K562 (cell line): Measurements from ENCODE around the gene SHISAL2A.

ENCODE experiments used
- BCOR ChIP-seq: fragments of 450-650 bp; IDR thresholded peaks from 2 replicates; pipeline ENCODE4 v1.6.1; 2016
- BDP1 ChIP-seq: IDR thresholded peaks from 3 replicates; pipeline ENCODE4 v1.6.1; 2011; ENCODE audit not compliant: insufficient read length, insufficient read depth
- CBX1 ChIP-seq: sonication (generic); IDR thresholded peaks from 2 replicates; pipeline ENCODE4 v1.6.1; 2016; ENCODE audit warnings: antibody characterized with exemption, low read depth, mild to moderate bottlenecking
- FOSL1 ChIP-seq: fragments of 200-800 bp; sonication (Bioruptor generic); conservative IDR thresholded peaks from 2 replicates; pipeline ENCODE4 v1.6.1; 2016; ENCODE audit warnings: missing genetic modification characterization, missing compliant biosample characterization
- KDM4B ChIP-seq, 2 experiments: fragments of 450-650 bp in 1 of 2; sonication (generic) in 1 of 2; IDR thresholded peaks; 2 replicates each; pipeline ENCODE4 v1.6.1; 2016 to 2017; ENCODE audit warnings: borderline replicate concordance in 2 of 2, antibody characterized with exemption in 1 of 2, low read depth in 1 of 2, mild to moderate bottlenecking in 1 of 2
- MXI1 ChIP-seq: IDR thresholded peaks from 2 replicates; pipeline ENCODE4 v1.6.1; 2011; ENCODE audit warnings: low read depth, mild to moderate bottlenecking, improper control_type of control experiment, low read length
- NR3C1 ChIP-seq: sonication (generic); formaldehyde crosslinking; IDR thresholded peaks from 2 replicates; pipeline ENCODE4 v1.8.1; 2022; ENCODE audit warnings: missing genetic modification reagents
- TAF1 ChIP-seq: IDR thresholded peaks from 2 replicates; pipeline ENCODE4 v1.6.1; 2011; ENCODE audit warnings: mild to moderate bottlenecking, low read length, moderate library complexity; ENCODE audit not compliant: insufficient read depth, control insufficient read depth, severe bottlenecking; ENCODE audit errors: extremely low read depth
- TRIM24 ChIP-seq, 2 experiments: fragments of 450-650 bp; IDR thresholded peaks; 2 replicates each; pipeline ENCODE4 v1.6.1; 2016
- ZNF384 ChIP-seq: IDR thresholded peaks from 2 replicates; pipeline ENCODE4 v1.6.1; 2012; ENCODE audit warnings: low read depth, low read length, improper control_type of control experiment
- TF ChIP-seq, protein P1 (sequence below): IDR thresholded peaks from 2 replicates; pipeline ENCODE4 v1.6.1; 2011; ENCODE audit not compliant: insufficient read length; ENCODE audit errors: extremely low read depth

DNA sequence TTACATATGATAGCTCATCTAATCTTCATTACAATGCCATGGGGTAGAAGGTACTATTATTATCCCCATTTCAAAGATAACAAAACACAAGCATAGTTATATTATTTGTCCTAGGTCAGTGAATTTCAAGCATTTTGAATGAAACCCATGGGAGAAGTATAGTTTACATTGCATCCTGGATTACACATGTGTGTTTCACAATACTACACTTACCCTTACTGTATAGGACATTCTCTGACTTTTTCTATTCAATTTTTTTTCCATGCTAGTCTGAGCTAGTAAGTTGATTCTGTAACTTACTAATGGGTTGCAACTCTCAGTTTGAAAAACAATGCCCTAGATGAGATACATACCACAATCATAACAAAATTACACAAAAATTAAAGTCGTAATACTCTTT is 39.5 kb upstream of the SHISAL2A start:
- no peak for TF ChIP-seq ZNF384
- TF ChIP-seq, protein P1, sequence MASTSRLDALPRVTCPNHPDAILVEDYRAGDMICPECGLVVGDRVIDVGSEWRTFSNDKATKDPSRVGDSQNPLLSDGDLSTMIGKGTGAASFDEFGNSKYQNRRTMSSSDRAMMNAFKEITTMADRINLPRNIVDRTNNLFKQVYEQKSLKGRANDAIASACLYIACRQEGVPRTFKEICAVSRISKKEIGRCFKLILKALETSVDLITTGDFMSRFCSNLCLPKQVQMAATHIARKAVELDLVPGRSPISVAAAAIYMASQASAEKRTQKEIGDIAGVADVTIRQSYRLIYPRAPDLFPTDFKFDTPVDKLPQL, result no peak
- TF ChIP-seq FOSL1 (tag), result no peak
- TF ChIP-seq BCOR, result no peak
- TF ChIP-seq TRIM24 (IDR thresholded peaks at IDR 0.05), result no peak
- no peak for TF ChIP-seq CBX1
- no peak for TF ChIP-seq NR3C1 (CRISPR knock-in tag)
- no peak for TF ChIP-seq TAF1
- no peak for TF ChIP-seq KDM4B (IDR thresholded peaks at IDR 0.05; ENCODE audit: borderline replicate concordance in 2 of 2, low read depth in 1 of 2)
- no peak for TF ChIP-seq BDP1
- TF ChIP-seq MXI1, result no peak
